DND-41 (cell line): ENCODE measurements around the gene EAF1.

Experiments
- EZH2 ChIP-seq: IDR thresholded peaks from 3 replicates; pipeline ENCODE4 v1.6.1; 2012; ENCODE audit warnings: borderline replicate concordance, low read depth, mild to moderate bottlenecking, moderate library complexity, low read length, inconsistent platforms; ENCODE audit not compliant: severe bottlenecking
- TF ChIP-seq, protein P1 (sequence below): IDR thresholded peaks from 2 replicates; pipeline ENCODE4 v1.5.1; 2012; ENCODE audit warnings: borderline replicate concordance, low read length, moderate library complexity, mild to moderate bottlenecking; ENCODE audit not compliant: poor library complexity, severe bottlenecking; ENCODE audit errors: extremely low read depth

DNA sequence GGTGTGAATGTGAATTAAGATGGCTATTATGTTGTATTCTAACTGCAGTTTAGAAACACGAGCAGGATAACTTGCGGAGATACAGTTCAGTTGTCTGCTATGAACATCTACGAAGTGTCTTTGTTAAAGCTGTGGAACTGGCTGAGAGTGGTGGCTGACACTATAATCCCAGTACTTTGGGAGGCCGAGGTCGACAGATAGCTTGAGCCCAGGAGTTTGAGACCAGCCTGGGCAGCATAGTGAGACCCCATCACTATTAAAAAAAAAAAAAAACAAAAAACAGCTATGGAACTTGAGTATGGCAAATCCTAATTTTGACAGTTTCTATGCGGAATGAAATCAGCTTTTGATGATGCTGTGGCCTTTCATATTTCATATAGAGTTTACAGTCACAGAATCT is 1.7 kb downstream of the EAF1 start:
- TF ChIP-seq, protein P1, sequence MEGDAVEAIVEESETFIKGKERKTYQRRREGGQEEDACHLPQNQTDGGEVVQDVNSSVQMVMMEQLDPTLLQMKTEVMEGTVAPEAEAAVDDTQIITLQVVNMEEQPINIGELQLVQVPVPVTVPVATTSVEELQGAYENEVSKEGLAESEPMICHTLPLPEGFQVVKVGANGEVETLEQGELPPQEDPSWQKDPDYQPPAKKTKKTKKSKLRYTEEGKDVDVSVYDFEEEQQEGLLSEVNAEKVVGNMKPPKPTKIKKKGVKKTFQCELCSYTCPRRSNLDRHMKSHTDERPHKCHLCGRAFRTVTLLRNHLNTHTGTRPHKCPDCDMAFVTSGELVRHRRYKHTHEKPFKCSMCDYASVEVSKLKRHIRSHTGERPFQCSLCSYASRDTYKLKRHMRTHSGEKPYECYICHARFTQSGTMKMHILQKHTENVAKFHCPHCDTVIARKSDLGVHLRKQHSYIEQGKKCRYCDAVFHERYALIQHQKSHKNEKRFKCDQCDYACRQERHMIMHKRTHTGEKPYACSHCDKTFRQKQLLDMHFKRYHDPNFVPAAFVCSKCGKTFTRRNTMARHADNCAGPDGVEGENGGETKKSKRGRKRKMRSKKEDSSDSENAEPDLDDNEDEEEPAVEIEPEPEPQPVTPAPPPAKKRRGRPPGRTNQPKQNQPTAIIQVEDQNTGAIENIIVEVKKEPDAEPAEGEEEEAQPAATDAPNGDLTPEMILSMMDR = no peak
- no peak for TF ChIP-seq EZH2
